Measurements from ENCODE around the gene ACAD9. TPM values are rescaled to one million over a fixed set of nuclear protein-coding genes. Genes with fewer than 3 reads are reported as not detected.
"Not testable (repeated sequence)": the region's sequence is repeated elsewhere in the genome, so short reads cannot be mapped to it uniquely, and the experiment has no call there.

ACAD9 gene
- total RNA-seq, 1 donor from 2014 or later = 32.4 TPM

DNA sequence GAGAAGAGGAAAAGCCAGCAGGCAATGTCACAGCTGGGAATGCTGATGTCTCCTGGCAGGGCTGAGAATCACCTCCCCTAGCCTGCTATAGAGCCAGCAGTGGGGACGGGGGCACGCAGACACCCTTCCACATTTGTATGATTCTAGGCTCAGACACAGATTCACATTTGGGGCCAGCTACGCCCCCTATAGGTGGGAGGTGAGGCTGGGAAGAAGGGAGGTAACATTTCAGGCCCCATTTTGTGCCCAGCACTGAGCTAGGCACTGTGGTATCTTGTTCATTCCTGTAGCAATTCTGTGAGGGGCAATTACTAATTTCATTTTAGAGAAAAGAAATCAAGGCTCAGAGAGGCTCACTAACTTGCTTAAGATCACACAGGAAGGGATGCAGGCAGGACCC is 15.9 kb upstream of the ACAD9 start:
- no peaks in the 10 kb centered on the region for H3K27me3 ChIP-seq (ENCODE audit: insufficient read depth, low read length)
- H3K79me2 ChIP-seq (ENCODE audit: insufficient read depth, low read length) = no peaks in the 10 kb centered on the region
- no peaks in the 10 kb centered on the region for H3K36me3 ChIP-seq (ENCODE audit: insufficient read depth, low read length)
- H3K4me1 ChIP-seq (ENCODE audit: insufficient read depth, low read length) = peaks cover 3% of the 10 kb centered on the region
- H3K4me1 Mint-ChIP-seq (ENCODE audit: low read depth, unreplicated experiment) = peaks cover 5% of the 10 kb centered on the region
- H3K27ac ChIP-seq (ENCODE audit: low read depth, low read length) = no peak overlapping the region
- H3K4me2 ChIP-seq (ENCODE audit: low read length) = no peak overlapping the region
- TF ChIP-seq EZH2 (IDR thresholded peaks at IDR 0.05; ENCODE audit: insufficient read depth, low read length) = no peak
- TF ChIP-seq CTCF (IDR thresholded peaks at IDR 0.05; ENCODE audit: insufficient read depth, low read depth, low read length) = peak; percentile 6
- H3K9ac ChIP-seq (ENCODE audit: low read length) = no peak overlapping the region
- H2AFZ ChIP-seq (ENCODE audit: low read depth, low read length) = no peak overlapping the region
- no peak overlapping the region for H3K4me3 ChIP-seq (ENCODE audit: insufficient read depth, low read depth, low read length)
- peaks cover 13% of the 10 kb centered on the region for H3K36me3 Mint-ChIP-seq (ENCODE audit: low read depth, unreplicated experiment)
- peaks cover 2% of the 10 kb centered on the region for H3K27me3 Mint-ChIP-seq (ENCODE audit: low read depth, unreplicated experiment)
- DNase-seq (ENCODE audit: low read depth) = no peak
- no peak overlapping the region for H3K4me3 Mint-ChIP-seq (ENCODE audit: unreplicated experiment)
- peaks cover 20% of the 10 kb centered on the region for H3K9me3 Mint-ChIP-seq (ENCODE audit: unreplicated experiment)
- no peak for FAIRE-seq
- H3K27ac Mint-ChIP-seq (ENCODE audit: unreplicated experiment) = no peak overlapping the region
- H4K20me1 ChIP-seq (ENCODE audit: insufficient read depth, low read length) = no peaks in the 10 kb centered on the region
- H3K9me3 ChIP-seq (ENCODE audit: insufficient read depth, low read depth, low read length) = peaks cover 13% of the 10 kb centered on the region

- Histone ChIP-seq H3K36me3 (ENCODE audit: insufficient read depth, low read length) (no peaks in the 10 kb centered on the region), H3K9me3 (ENCODE audit: insufficient read depth, low read depth, low read length) (peaks cover 6% of the 10 kb centered on the region), H3K9ac (ENCODE audit: low read length) (no peak overlapping the region), H3K4me1 (ENCODE audit: insufficient read depth, low read length) (peaks cover 3% of the 10 kb centered on the region), H3K79me2 (ENCODE audit: insufficient read depth, low read length) (no peaks in the 10 kb centered on the region), H4K20me1 (ENCODE audit: insufficient read depth, low read length) (no peaks in the 10 kb centered on the region), H3K27me3 (ENCODE audit: insufficient read depth, low read length) (no peaks in the 10 kb centered on the region), H2AFZ (ENCODE audit: low read depth, low read length) (no peak overlapping the region), H3K27ac (ENCODE audit: low read depth, low read length) (no peak overlapping the region), H3K4me2 (ENCODE audit: low read length) (no peak overlapping the region), H3K4me3 (ENCODE audit: insufficient read depth, low read depth, low read length) (no peak overlapping the region)
- no peak overlapping the region for H3K27ac Mint-ChIP-seq (ENCODE audit: unreplicated experiment)
- H3K9me3 Mint-ChIP-seq (ENCODE audit: unreplicated experiment) = peaks cover 15% of the 10 kb centered on the region
- H3K27me3 Mint-ChIP-seq (ENCODE audit: low read depth, unreplicated experiment) = peaks cover 2% of the 10 kb centered on the region
- TF ChIP-seq CTCF (IDR thresholded peaks at IDR 0.05; ENCODE audit: insufficient read depth, low read depth, low read length) (no peak), EZH2 (IDR thresholded peaks at IDR 0.05; ENCODE audit: insufficient read depth, low read length) (no peak)
- no peak overlapping the region for H3K4me3 Mint-ChIP-seq (ENCODE audit: unreplicated experiment)
- no peak for FAIRE-seq
- H3K4me1 Mint-ChIP-seq (ENCODE audit: low read depth, unreplicated experiment) = peaks cover 5% of the 10 kb centered on the region
- H3K36me3 Mint-ChIP-seq (ENCODE audit: low read depth, unreplicated experiment) = peaks cover 10% of the 10 kb centered on the region
- no peak for DNase-seq (ENCODE audit: low read depth)
Observed at GRCh38 chr3:128864351-128864811, 15.0 kb upstream of the ACAD9 start.

- H3K4me1 Mint-ChIP-seq (ENCODE audit: low read depth, unreplicated experiment); H3K4me1 ChIP-seq (ENCODE audit: insufficient read depth, low read length); H3K9ac ChIP-seq (ENCODE audit: low read length); H3K9me3 Mint-ChIP-seq (ENCODE audit: unreplicated experiment); H3K4me3 ChIP-seq (ENCODE audit: insufficient read depth, low read depth, low read length); H4K20me1 ChIP-seq (ENCODE audit: insufficient read depth, low read length); H3K36me3 ChIP-seq (ENCODE audit: insufficient read depth, low read length); H3K27ac ChIP-seq (ENCODE audit: low read depth, low read length); H3K4me3 Mint-ChIP-seq (ENCODE audit: unreplicated experiment); H3K27ac Mint-ChIP-seq (ENCODE audit: unreplicated experiment); FAIRE-seq; H2AFZ ChIP-seq (ENCODE audit: low read depth, low read length); H3K9me3 ChIP-seq (ENCODE audit: insufficient read depth, low read depth, low read length); H3K27me3 Mint-ChIP-seq (ENCODE audit: low read depth, unreplicated experiment); H3K27me3 ChIP-seq (ENCODE audit: insufficient read depth, low read length); H3K79me2 ChIP-seq (ENCODE audit: insufficient read depth, low read length); H3K4me2 ChIP-seq (ENCODE audit: low read length): not testable (repeated sequence)
- DNase-seq (ENCODE audit: low read depth) = peak; percentile 25
- H3K36me3 Mint-ChIP-seq (ENCODE audit: low read depth, unreplicated experiment) = peaks cover 10% of the 10 kb centered on the region
Observed at GRCh38 chr3:128864849-128865804, 14.3 kb upstream of the ACAD9 start.
